Gastrocnemius medialis (tissue), 4 donors: ENCODE measurements around the gene B9D2. TPM values are rescaled to one million over a fixed set of nuclear protein-coding genes. Genes with fewer than 3 reads are reported as not detected.
A peak's percentile ranks its signal among the peaks of the same experiment; 100 is the strongest.

ENCODE experiments used
- ATAC-seq, 2 donors: fragments of 150-250 bp; one replicate each; pipeline ENCODE4 v1.9.1; 2016
- DNase-seq, 2 donors: peaks; one replicate each; pipeline ENCODE4 v3.0.0-alpha.2; 2019
- H3K27ac ChIP-seq, 4 donors: fragments of 200-600 bp; sonication (generic); 1 replicate in 1 of 4; 2 replicates in 3 of 4; pipeline ENCODE4 v1.5.1; 2016 to 2018; ENCODE audit warnings: mild to moderate bottlenecking in 2 of 4, moderate library complexity in 1 of 4
- H3K27me3 ChIP-seq, 3 donors: fragments of 200-600 bp; sonication (generic) in 2 of 3; 1 replicate in 1 of 3; 2 replicates in 2 of 3; pipeline versions ENCODE4 v1.5.1 to v1.6.0; 2016 to 2019; ENCODE audit warnings: mild to moderate bottlenecking in 1 of 3, moderate library complexity in 1 of 3
- H3K36me3 ChIP-seq, 2 donors: fragments of 200-600 bp; sonication (generic) in 1 of 2; one replicate each; pipeline ENCODE4 v1.5.1; 2017 to 2018
- H3K4me1 ChIP-seq, 2 donors: fragments of 200-600 bp; sonication (generic) in 1 of 2; one replicate each; pipeline ENCODE4 v1.5.1; 2016 to 2017; ENCODE audit warnings: mild to moderate bottlenecking in 2 of 2
- H3K4me3 ChIP-seq, 4 donors: fragments of 200-600 bp; sonication (generic) in 3 of 4; 1 replicate in 1 of 4; 2 replicates in 3 of 4; pipeline ENCODE4 v1.5.1; 2016 to 2019; ENCODE audit warnings: mild to moderate bottlenecking in 2 of 4
- H3K9me3 ChIP-seq, 3 donors: fragments of 200-600 bp; sonication (generic) in 2 of 3; 1 replicate in 1 of 3; 2 replicates in 2 of 3; pipeline ENCODE4 v1.5.1; 2016 to 2019
- POLR2A ChIP-seq, 2 donors: fragments of 450-650 bp; IDR thresholded peaks; one replicate each; pipeline ENCODE4 v1.6.1; 2017; ENCODE audit warnings: antibody characterized with exemption in 2 of 2, mild to moderate bottlenecking in 2 of 2, moderate library complexity in 2 of 2
- in situ Hi-C, 4 donors: fragments of 200-750 bp; cut with MboI; loops; one replicate each; pipeline versions ENCODE4 v1.15.0 to v1.8.0; 2017; ENCODE audit warnings: low sequenced_read_pairs in 4 of 4
- intact Hi-C: fragments of 100-400 bp; cut with DNase I; formaldehyde crosslinking; loops from one replicate; pipeline ENCODE4 v1.15.1; 2023; ENCODE audit warnings: low total_unique reads
- total RNA-seq, 4 donors: library from RNA; depleted of rRNA; stranded (reverse); fragments of >200 nt; gene quantifications; one replicate each; pipeline versions ENCODE4 v1.1.0 to v1.2.3, GENCODE V29; 2016
- TF ChIP-seq, protein P1 (sequence below), 5 experiments: fragments of 450-650 bp in 3 of 5; fragments of 200-600 bp in 2 of 5; sonication (generic) in 2 of 5; IDR thresholded peaks in 4 of 5; conservative IDR thresholded peaks in 1 of 5; 1 replicate in 4 of 5; 2 replicates in 1 of 5; pipeline ENCODE4 v1.5.1; 2016 to 2019; ENCODE audit warnings: antibody characterized with exemption in 5 of 5, mild to moderate bottlenecking in 3 of 5, moderate library complexity in 3 of 5

Gene B9D2
- total RNA-seq, 4 donors from 2014 or later = 2.6 to 6.9 (median 4.5) TPM

DNA sequence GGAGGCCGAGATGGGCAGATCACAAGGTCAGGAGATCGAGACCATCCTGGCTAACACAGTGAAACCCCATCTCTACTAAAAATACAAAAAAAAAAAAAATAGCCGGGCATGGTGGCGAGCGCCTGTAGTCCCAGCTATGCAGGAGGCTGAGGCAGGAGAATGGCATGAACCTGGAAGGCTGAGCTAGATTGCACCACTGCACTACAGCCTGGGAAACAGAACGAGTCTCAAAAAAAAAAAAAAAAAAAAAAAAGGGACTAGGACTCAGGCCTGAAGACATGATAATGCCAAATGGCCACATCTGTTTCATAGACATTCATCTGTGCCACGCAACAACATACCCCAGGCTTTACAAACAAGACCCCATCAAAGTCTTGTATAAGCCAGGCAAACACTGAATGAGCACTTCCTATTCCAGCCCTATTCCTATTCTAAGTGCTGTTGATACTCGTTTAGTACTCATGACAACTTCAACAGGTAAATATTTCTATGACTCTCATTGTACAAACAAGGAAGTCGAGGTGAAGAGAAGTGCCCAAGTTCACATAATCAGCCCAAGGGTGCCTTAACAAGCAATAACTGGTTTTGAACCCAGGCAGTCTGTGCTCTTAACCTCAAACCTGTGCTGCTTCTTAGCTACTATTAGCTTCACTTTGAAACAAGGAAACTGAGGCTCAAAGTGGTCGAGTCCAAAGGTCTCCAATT lies 1.7 kb downstream of the B9D2 start:
- ATAC-seq (no peak), DNase-seq (no peak)
- Histone ChIP-seq H3K4me3 (no peak overlapping the region), H3K27ac (peak overlapping the region in 1 of 4 donors; percentile 94), H3K4me1 (peaks cover 3 to 6% of the 10 kb centered on the region in 2 donors), H3K9me3 (no peaks in the 10 kb centered on the region), H3K36me3 (no peaks in the 10 kb centered on the region), H3K27me3 (no peaks in the 10 kb centered on the region)
- no peak for TF ChIP-seq POLR2A (IDR thresholded peaks at IDR 0.05)
- TF ChIP-seq, protein P1, sequence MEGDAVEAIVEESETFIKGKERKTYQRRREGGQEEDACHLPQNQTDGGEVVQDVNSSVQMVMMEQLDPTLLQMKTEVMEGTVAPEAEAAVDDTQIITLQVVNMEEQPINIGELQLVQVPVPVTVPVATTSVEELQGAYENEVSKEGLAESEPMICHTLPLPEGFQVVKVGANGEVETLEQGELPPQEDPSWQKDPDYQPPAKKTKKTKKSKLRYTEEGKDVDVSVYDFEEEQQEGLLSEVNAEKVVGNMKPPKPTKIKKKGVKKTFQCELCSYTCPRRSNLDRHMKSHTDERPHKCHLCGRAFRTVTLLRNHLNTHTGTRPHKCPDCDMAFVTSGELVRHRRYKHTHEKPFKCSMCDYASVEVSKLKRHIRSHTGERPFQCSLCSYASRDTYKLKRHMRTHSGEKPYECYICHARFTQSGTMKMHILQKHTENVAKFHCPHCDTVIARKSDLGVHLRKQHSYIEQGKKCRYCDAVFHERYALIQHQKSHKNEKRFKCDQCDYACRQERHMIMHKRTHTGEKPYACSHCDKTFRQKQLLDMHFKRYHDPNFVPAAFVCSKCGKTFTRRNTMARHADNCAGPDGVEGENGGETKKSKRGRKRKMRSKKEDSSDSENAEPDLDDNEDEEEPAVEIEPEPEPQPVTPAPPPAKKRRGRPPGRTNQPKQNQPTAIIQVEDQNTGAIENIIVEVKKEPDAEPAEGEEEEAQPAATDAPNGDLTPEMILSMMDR (IDR thresholded peaks at IDR 0.05 in 4 of 5, conservative IDR thresholded peaks at IDR 0.05 in 1 of 5) = no peak
- intact Hi-C loops = loop anchor here (5.0 kb wide), 1 partner anchor 100 kb away; the partner anchor contains the start of gene HNRNPUL1
- in situ Hi-C loops = no loop called here

DNA sequence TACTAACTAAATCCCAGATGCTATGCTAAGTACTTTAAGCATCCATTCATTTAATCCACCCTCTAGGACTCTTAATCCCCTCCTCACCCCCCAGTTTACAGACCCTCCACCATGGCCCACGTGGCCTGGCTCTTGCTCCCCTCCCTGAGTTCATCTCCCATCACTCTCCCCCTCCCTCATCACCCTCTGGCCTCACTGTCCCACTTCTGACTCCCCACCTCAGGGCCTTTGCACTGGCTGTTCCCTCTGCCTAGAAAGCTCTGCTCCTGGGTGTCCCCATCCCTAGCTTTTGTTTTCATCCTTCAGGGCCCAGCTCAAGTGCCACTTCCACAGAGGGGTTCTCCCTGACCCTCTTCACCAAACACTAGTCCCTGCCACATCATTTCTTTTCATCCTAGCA lies 4.2 kb downstream of the B9D2 start:
- no peak overlapping the region for H3K4me3 ChIP-seq
- H3K27me3 ChIP-seq = peaks cover 1 to 4% (median 1%) of the 10 kb centered on the region in 3 donors
- TF ChIP-seq, protein P1 (IDR thresholded peaks at IDR 0.05 in 4 of 5, conservative IDR thresholded peaks at IDR 0.05 in 1 of 5) = no peak
- no peak for TF ChIP-seq POLR2A (IDR thresholded peaks at IDR 0.05)
- no peaks in the 10 kb centered on the region for H3K9me3 ChIP-seq
- DNase-seq (no peak), ATAC-seq (no peak)
- in situ Hi-C loops (no loop called here), intact Hi-C loops (loop anchor here (5.0 kb wide), 1 partner anchor 97 kb away; the partner anchor contains the start of gene HNRNPUL1)
- H3K36me3 ChIP-seq = no peaks in the 10 kb centered on the region
- no peak overlapping the region for H3K27ac ChIP-seq
- H3K4me1 ChIP-seq = peaks cover 2 to 6% of the 10 kb centered on the region in 2 donors

DNA sequence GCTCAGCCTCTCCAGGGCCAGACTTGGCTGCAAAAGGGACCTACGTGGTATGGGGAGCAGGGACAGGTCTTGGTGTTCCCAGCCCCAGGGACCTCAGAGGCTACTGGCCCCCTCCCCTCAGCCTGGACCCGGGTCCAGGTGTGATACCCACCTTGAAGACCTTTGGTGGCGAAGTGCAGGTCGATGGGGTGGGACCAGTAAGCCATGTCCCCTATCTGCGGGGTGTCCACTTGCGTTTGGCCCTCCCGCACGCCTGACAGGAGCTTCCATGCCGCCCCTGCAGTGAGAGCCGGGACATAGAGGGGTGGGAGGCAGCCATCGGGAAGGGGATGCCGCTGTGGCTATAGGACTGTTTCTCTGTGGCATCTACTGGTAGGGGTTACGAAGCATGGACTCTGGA lies 6.2 kb downstream of the B9D2 start:
- intact Hi-C loops = no loop called here
- H3K27ac ChIP-seq = no peak overlapping the region
- ATAC-seq (no peak), DNase-seq (no peak)
- no peak overlapping the region for H3K4me3 ChIP-seq
- H3K9me3 ChIP-seq = no peaks in the 10 kb centered on the region
- peaks cover 16 to 20% (median 20%) of the 10 kb centered on the region in 3 donors for H3K27me3 ChIP-seq
- H3K4me1 ChIP-seq = peaks cover 0 to 13% of the 10 kb centered on the region in 2 donors
- TF ChIP-seq POLR2A (IDR thresholded peaks at IDR 0.05) = no peak
- TF ChIP-seq, protein P1 (IDR thresholded peaks at IDR 0.05 in 4 of 5, conservative IDR thresholded peaks at IDR 0.05 in 1 of 5) = no peak
- no peaks in the 10 kb centered on the region for H3K36me3 ChIP-seq
- in situ Hi-C loops = no loop called here

DNA sequence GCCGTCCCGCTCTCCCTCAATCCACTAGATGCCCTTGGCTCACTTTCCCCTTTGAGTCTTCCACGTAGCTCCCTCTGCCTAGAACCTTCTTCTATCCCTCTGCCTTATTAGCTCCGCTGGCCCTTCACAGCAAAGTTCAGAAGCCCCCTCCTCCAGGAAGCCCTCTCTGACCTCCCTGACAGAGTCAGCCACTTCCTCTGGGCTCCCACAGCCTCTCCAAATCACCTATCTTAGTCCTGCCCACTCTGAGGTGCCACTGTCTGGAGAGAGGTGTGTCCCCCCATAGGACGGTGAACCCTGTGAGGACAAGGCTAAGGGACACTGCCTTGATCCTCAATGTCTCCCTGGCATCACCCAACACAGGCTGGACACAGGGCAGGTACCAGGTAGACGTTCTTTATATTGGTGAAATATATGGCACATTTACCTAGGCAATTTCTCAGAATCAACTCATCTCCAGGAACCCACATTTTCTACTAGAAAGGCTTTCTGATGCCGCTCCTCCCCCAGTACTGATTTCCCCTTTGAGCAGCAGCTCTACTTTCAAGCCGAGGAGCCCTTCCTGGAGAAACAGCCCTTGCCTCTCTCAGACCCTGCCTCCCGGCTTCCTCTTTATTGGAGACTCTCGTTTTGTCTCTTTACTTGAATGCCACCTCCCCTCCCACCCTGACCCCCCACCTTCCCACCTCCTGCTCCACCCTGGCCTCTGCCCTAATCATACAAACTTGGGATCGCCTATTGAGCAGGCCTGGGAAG lies 6.8 kb downstream of the B9D2 start:
- Histone ChIP-seq H3K4me1 (peaks cover 0 to 19% of the 10 kb centered on the region in 2 donors), H3K36me3 (no peaks in the 10 kb centered on the region), H3K4me3 (no peak overlapping the region), H3K27ac (no peak overlapping the region), H3K9me3 (no peaks in the 10 kb centered on the region), H3K27me3 (peaks cover 20 to 26% (median 26%) of the 10 kb centered on the region in 3 donors)
- no peak for TF ChIP-seq POLR2A (IDR thresholded peaks at IDR 0.05)
- TF ChIP-seq, protein P1 (IDR thresholded peaks at IDR 0.05 in 4 of 5, conservative IDR thresholded peaks at IDR 0.05 in 1 of 5) = no peak
- intact Hi-C loops (no loop called here), in situ Hi-C loops (no loop called here)
- DNase-seq = no peak
- no peak for ATAC-seq
